ENCODE data around the gene COPG2. TPM values are rescaled to one million over a fixed set of nuclear protein-coding genes. Genes with fewer than 3 reads are reported as not detected.

COPG2 gene
- total RNA-seq, 1 experiment from 2014 or later, result 26.0 TPM

- H3K27ac ChIP-seq (ENCODE audit: low read length), result no peak overlapping the region
- DNase-seq (ENCODE audit: low read depth, low spot score), result no peak
- no peaks in the 10 kb centered on the region for H3K36me3 ChIP-seq (ENCODE audit: control insufficient read depth, insufficient read depth, low read length)
- H3K4me3 ChIP-seq (ENCODE audit: low read depth in 2 of 2, low read length in 2 of 2), result peak overlapping the region in 1 of 2 experiments; percentile 39; a peak in 2 of 4 replicates
- in situ Hi-C loops (cut with HindIII; ENCODE audit: low pct_unique_long_range_greater_than_20kb, low sequenced_read_pairs), result no loop called here
- BruUV-seq (replicated peaks), result no TSS peak
- intact Hi-C loops (cut with micrococcal nuclease; ENCODE audit: unreplicated experiment), result loop anchor here (10.0 kb wide), 1 partner anchor 418 kb away; the partner anchor contains the start of gene KLHDC10
- CTCF ChIA-PET, result no interaction called here
- TF ChIP-seq TCF7L2 (IDR thresholded peaks at IDR 0.05; ENCODE audit: low read depth, low read length) (no peak), SIN3A (IDR thresholded peaks at IDR 0.05; ENCODE audit: borderline replicate concordance, insufficient read depth, low read depth, low read length) (no peak), CTCF (IDR thresholded peaks at IDR 0.05) (no peak), POLR2AphosphoS5 (IDR thresholded peaks at IDR 0.05; ENCODE audit: low read depth, low read length) (no peak)
- TF ChIP-seq, protein P1, sequence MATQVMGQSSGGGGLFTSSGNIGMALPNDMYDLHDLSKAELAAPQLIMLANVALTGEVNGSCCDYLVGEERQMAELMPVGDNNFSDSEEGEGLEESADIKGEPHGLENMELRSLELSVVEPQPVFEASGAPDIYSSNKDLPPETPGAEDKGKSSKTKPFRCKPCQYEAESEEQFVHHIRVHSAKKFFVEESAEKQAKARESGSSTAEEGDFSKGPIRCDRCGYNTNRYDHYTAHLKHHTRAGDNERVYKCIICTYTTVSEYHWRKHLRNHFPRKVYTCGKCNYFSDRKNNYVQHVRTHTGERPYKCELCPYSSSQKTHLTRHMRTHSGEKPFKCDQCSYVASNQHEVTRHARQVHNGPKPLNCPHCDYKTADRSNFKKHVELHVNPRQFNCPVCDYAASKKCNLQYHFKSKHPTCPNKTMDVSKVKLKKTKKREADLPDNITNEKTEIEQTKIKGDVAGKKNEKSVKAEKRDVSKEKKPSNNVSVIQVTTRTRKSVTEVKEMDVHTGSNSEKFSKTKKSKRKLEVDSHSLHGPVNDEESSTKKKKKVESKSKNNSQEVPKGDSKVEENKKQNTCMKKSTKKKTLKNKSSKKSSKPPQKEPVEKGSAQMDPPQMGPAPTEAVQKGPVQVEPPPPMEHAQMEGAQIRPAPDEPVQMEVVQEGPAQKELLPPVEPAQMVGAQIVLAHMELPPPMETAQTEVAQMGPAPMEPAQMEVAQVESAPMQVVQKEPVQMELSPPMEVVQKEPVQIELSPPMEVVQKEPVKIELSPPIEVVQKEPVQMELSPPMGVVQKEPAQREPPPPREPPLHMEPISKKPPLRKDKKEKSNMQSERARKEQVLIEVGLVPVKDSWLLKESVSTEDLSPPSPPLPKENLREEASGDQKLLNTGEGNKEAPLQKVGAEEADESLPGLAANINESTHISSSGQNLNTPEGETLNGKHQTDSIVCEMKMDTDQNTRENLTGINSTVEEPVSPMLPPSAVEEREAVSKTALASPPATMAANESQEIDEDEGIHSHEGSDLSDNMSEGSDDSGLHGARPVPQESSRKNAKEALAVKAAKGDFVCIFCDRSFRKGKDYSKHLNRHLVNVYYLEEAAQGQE (IDR thresholded peaks at IDR 0.05; ENCODE audit: insufficient read depth in 1 of 2, low read depth in 2 of 2, low read length in 1 of 2), result no peak
- no peak for ATAC-seq
- 0 out of 2 replicates have a peak, but pooled peaks cover 3% of the 10 kb centered on the region for H3K9me3 ChIP-seq (ENCODE audit: control insufficient read depth, insufficient read depth, low read depth, low read length)
- POLR2A ChIA-PET, result no interaction called here
- H3K27me3 ChIP-seq (ENCODE audit: control insufficient read depth, insufficient read depth, low read length), result no peaks in the 10 kb centered on the region
- H3K4me1 ChIP-seq (ENCODE audit: control insufficient read depth, insufficient read depth, low read length), result peaks cover 14% of the 10 kb centered on the region
These were observed 175.8 kb downstream of the COPG2 start for GRCh38 chr7:130492523-130493274.

- intact Hi-C loops (cut with micrococcal nuclease; ENCODE audit: unreplicated experiment), result loop anchor here (10.0 kb wide), 1 partner anchor 417 kb away; the partner anchor contains the start of gene KLHDC10
- DNase-seq (ENCODE audit: low read depth, low spot score) (no peak), ATAC-seq (peak; percentile 35)
- TF ChIP-seq CTCF (IDR thresholded peaks at IDR 0.05) (no peak), TCF7L2 (IDR thresholded peaks at IDR 0.05; ENCODE audit: low read depth, low read length) (no peak), SIN3A (IDR thresholded peaks at IDR 0.05; ENCODE audit: borderline replicate concordance, insufficient read depth, low read depth, low read length) (no peak), POLR2AphosphoS5 (IDR thresholded peaks at IDR 0.05; ENCODE audit: low read depth, low read length) (no peak)
- TF ChIP-seq, protein P1 (IDR thresholded peaks at IDR 0.05; ENCODE audit: insufficient read depth in 1 of 2, low read depth in 2 of 2, low read length in 1 of 2), result no peak
- Histone ChIP-seq H3K27ac (ENCODE audit: low read length) (peak within 1 kb of the TSS; percentile 75), H3K4me3 (ENCODE audit: low read depth in 2 of 2, low read length in 2 of 2) (peak within 1 kb of the TSS; percentile 39 to 55), H3K4me1 (ENCODE audit: control insufficient read depth, insufficient read depth, low read length) (peaks cover 17% of the 10 kb centered on the region), H3K27me3 (ENCODE audit: control insufficient read depth, insufficient read depth, low read length) (no peaks in the 10 kb centered on the region), H3K9me3 (ENCODE audit: control insufficient read depth, insufficient read depth, low read depth, low read length) (0 out of 2 replicates have a peak, but pooled peaks cover 3% of the 10 kb centered on the region), H3K36me3 (ENCODE audit: control insufficient read depth, insufficient read depth, low read length) (no peaks in the 10 kb centered on the region)
- CTCF ChIA-PET, result interaction anchor here (0.8 kb wide), 1 partner anchor 363 kb away, joined by 3 read pairs; no protein-coding TSS in a partner anchor
- POLR2A ChIA-PET, result no interaction called here
- no TSS peak for BruUV-seq (replicated peaks)
- in situ Hi-C loops (cut with HindIII; ENCODE audit: low pct_unique_long_range_greater_than_20kb, low sequenced_read_pairs), result no loop called here
These were observed 176.6 kb downstream of the COPG2 start, which contains the start of gene MEST for GRCh38 chr7:130491841-130492522. Gene MEST, plus strand, starts transcription at chr7:130492085. Its CDS starts 229 bp downstream, at chr7:130492314.

All from Panc1 (cell line).